ENCODE results near the gene CDCA3.

The CDCA3 gene

GRCh38 chr12:6819106-6820030, 31.7 kb downstream of the CDCA3 start:
- DNase-seq (ENCODE audit: low read depth), result no peak

- no peak for DNase-seq (ENCODE audit: low read depth)
Measured at GRCh38 chr12:6818645-6819044, 32.4 kb downstream of the CDCA3 start.

- no peak for DNase-seq (ENCODE audit: low read depth)
Measured at GRCh38 chr12:6818222-6818621, 32.9 kb downstream of the CDCA3 start.

GRCh38 chr12:6817662-6818157, 33.4 kb downstream of the CDCA3 start:
- DNase-seq (ENCODE audit: low read depth), result no peak

GRCh38 chr12:6817098-6817497, 34.0 kb downstream of the CDCA3 start:
- DNase-seq (ENCODE audit: low read depth), result no peak

GRCh38 chr12:6816598-6816997, 34.5 kb downstream of the CDCA3 start:
- no peak for DNase-seq (ENCODE audit: low read depth)

GRCh38 chr12:6813363-6813762, 37.7 kb downstream of the CDCA3 start:
- no peak for DNase-seq (ENCODE audit: low read depth)

- DNase-seq (ENCODE audit: low read depth), result no peak
Measured at GRCh38 chr12:6810758-6811157, 40.3 kb downstream of the CDCA3 start.

GRCh38 chr12:6809056-6809455, 42.0 kb downstream of the CDCA3 start:
- no peak for DNase-seq (ENCODE audit: low read depth)

- DNase-seq (ENCODE audit: low read depth), result no peak
Measured at GRCh38 chr12:6807170-6807569, 43.9 kb downstream of the CDCA3 start.

GRCh38 chr12:6799147-6799546, 51.9 kb downstream of the CDCA3 start:
- DNase-seq (ENCODE audit: low read depth), result no peak
